OCI-LY1 (cell line): ENCODE results near the gene BCL2A1.

Experiments used
- H2AFZ ChIP-seq: fragments of 200-600 bp; sonication (generic), shearing (Covaris generic); 2 replicates; pipeline ENCODE4 v1.6.0; 2014; ENCODE audit warnings: antibody characterized with exemption, mild to moderate bottlenecking, low read length
- H3F3A ChIP-seq: fragments of 200-600 bp; sonication (generic), shearing (Covaris generic); 2 replicates; pipeline ENCODE4 v1.6.0; 2014; ENCODE audit warnings: mild to moderate bottlenecking, antibody characterized with exemption, low read length, moderate library complexity; ENCODE audit not compliant: insufficient read depth
- H3K27ac ChIP-seq: fragments of 200-600 bp; sonication (generic); 2 replicates; pipeline ENCODE4 v1.5.1; 2014; ENCODE audit warnings: low read length, mixed run types, mild to moderate bottlenecking, low read depth; ENCODE audit not compliant: poor library complexity, severe bottlenecking
- H3K27me3 ChIP-seq: fragments of 200-600 bp; sonication (generic); 2 replicates; pipeline ENCODE4 v1.6.0; 2014; ENCODE audit warnings: antibody characterized with exemption, mild to moderate bottlenecking, low read length, moderate library complexity; ENCODE audit not compliant: insufficient read depth
- H3K36me3 ChIP-seq: fragments of 200-600 bp; sonication (generic); 2 replicates; pipeline ENCODE4 v1.6.1; 2014; ENCODE audit warnings: mild to moderate bottlenecking, antibody characterized with exemption, low read length, moderate library complexity, mixed read lengths; ENCODE audit not compliant: insufficient read depth
- H3K4me1 ChIP-seq: fragments of 200-600 bp; sonication (generic); 2 replicates; pipeline ENCODE4 v1.5.1; 2014; ENCODE audit warnings: mild to moderate bottlenecking, low read length, moderate library complexity; ENCODE audit not compliant: insufficient read depth, severe bottlenecking
- H3K4me2 ChIP-seq: fragments of 200-600 bp; sonication (generic), shearing (Covaris generic); 2 replicates; pipeline ENCODE4 v1.6.1; 2014; ENCODE audit warnings: low read length
- H3K4me3 ChIP-seq: fragments of 200-600 bp; sonication (generic); 2 replicates; pipeline ENCODE4 v1.5.1; 2014; ENCODE audit warnings: low read length, low read depth, mild to moderate bottlenecking, mixed read lengths; ENCODE audit not compliant: poor library complexity, severe bottlenecking
- H3K79me2 ChIP-seq: fragments of 200-600 bp; shearing (Covaris generic); 2 replicates; pipeline ENCODE4 v1.6.1; 2016; ENCODE audit warnings: mixed run types, low read length, mixed read lengths; ENCODE audit not compliant: insufficient read depth
- H3K9ac ChIP-seq: fragments of 200-600 bp; sonication (generic), shearing (Covaris generic); 2 replicates; pipeline ENCODE4 v1.6.1; 2014; ENCODE audit warnings: mild to moderate bottlenecking, low read length, mixed read lengths
- H3K9me2 ChIP-seq: fragments of 200-600 bp; sonication (generic), shearing (Covaris generic); 2 replicates; pipeline ENCODE4 v1.6.1; 2014; ENCODE audit warnings: low read depth, mild to moderate bottlenecking, low read length, mixed read lengths
- H3K9me3 ChIP-seq: fragments of 200-600 bp; shearing (Covaris generic); 2 replicates; pipeline ENCODE4 v1.6.1; 2014; ENCODE audit warnings: low read length, mixed read lengths
- H4K20me1 ChIP-seq: fragments of 200-600 bp; sonication (generic), shearing (Covaris generic); 2 replicates; pipeline ENCODE4 v1.6.0; 2016; ENCODE audit warnings: mild to moderate bottlenecking, low read length; ENCODE audit not compliant: insufficient read depth
- CTCF ChIP-seq: fragments of 200-600 bp; sonication (generic), shearing (Covaris generic); IDR thresholded peaks from 2 replicates; pipeline ENCODE4 v1.5.1; 2017; ENCODE audit warnings: mild to moderate bottlenecking, antibody characterized with exemption, low read length, moderate library complexity, mixed read lengths
- EZH2 ChIP-seq: fragments of 200-600 bp; sonication (generic), shearing (Covaris generic); IDR thresholded peaks from 2 replicates; pipeline ENCODE4 v1.8.0; 2017; ENCODE audit warnings: borderline replicate concordance, mixed run types, mild to moderate bottlenecking, antibody characterized with exemption, low read length, moderate library complexity, mixed read lengths

Gene BCL2A1

GRCh38 chr15:79981831-79982455 lies 10.9 kb upstream of the BCL2A1 start:
- H3K9me3 ChIP-seq, result no peaks in the 10 kb centered on the region
- H3K27me3 ChIP-seq, result no peaks in the 10 kb centered on the region
- peak overlapping the region; percentile 62 for H3K27ac ChIP-seq
- no peaks in the 10 kb centered on the region for H3K36me3 ChIP-seq
- H4K20me1 ChIP-seq, result no peaks in the 10 kb centered on the region
- no peak for TF ChIP-seq EZH2
- TF ChIP-seq CTCF, result no peak
- peaks cover 11% of the 10 kb centered on the region for H3F3A ChIP-seq
- no peak overlapping the region for H2AFZ ChIP-seq
- H3K9ac ChIP-seq, result no peak overlapping the region
- H3K9me2 ChIP-seq, result no peaks in the 10 kb centered on the region
- peak overlapping the region; percentile 22; the same call in 1 of the 2 replicates for H3K4me2 ChIP-seq
- H3K4me1 ChIP-seq, result peaks cover 44% of the 10 kb centered on the region
- no peaks in the 10 kb centered on the region for H3K79me2 ChIP-seq
- H3K4me3 ChIP-seq, result no peak overlapping the region

GRCh38 chr15:79978655-79979514 lies 7.9 kb upstream of the BCL2A1 start:
- Histone ChIP-seq H3K4me2 (peak overlapping the region; percentile 46), H3K27me3 (no peaks in the 10 kb centered on the region)

GRCh38 chr15:79978260-79978654 lies 7.3 kb upstream of the BCL2A1 start:
- peak overlapping the region; percentile 32; the same call in 1 of the 2 replicates for H3K9ac ChIP-seq
- peaks cover 60% of the 10 kb centered on the region for H3K4me1 ChIP-seq
- peaks cover 11% of the 10 kb centered on the region for H3F3A ChIP-seq
- peak overlapping the region; percentile 96 for H3K27ac ChIP-seq
- TF ChIP-seq CTCF, result no peak
- H3K36me3 ChIP-seq, result no peaks in the 10 kb centered on the region
- H3K4me3 ChIP-seq, result peak overlapping the region; percentile 8
- H3K27me3 ChIP-seq, result no peaks in the 10 kb centered on the region
- H3K79me2 ChIP-seq, result no peaks in the 10 kb centered on the region
- no peaks in the 10 kb centered on the region for H3K9me2 ChIP-seq
- H3K9me3 ChIP-seq, result no peaks in the 10 kb centered on the region
- H4K20me1 ChIP-seq, result no peaks in the 10 kb centered on the region
- no peak overlapping the region for H2AFZ ChIP-seq
- H3K4me2 ChIP-seq, result peak overlapping the region; percentile 46

More at GRCh38 chr15:79978655-79979514, 7.9 kb upstream of the BCL2A1 start:
- no peaks in the 10 kb centered on the region for H3K9me2 ChIP-seq
- H2AFZ ChIP-seq, result no peak overlapping the region
- no peaks in the 10 kb centered on the region for H3K36me3 ChIP-seq
- H3K9me3 ChIP-seq, result no peaks in the 10 kb centered on the region
- H3K27ac ChIP-seq, result peak overlapping the region; percentile 96
- TF ChIP-seq CTCF, result no peak
- TF ChIP-seq EZH2, result no peak
- no peaks in the 10 kb centered on the region for H4K20me1 ChIP-seq
- H3K4me3 ChIP-seq, result peak overlapping the region; percentile 8
- no peaks in the 10 kb centered on the region for H3K79me2 ChIP-seq
- peak overlapping the region; percentile 32; the same call in 1 of the 2 replicates for H3K9ac ChIP-seq
- H3K4me1 ChIP-seq, result peaks cover 54% of the 10 kb centered on the region
- H3F3A ChIP-seq, result peaks cover 11% of the 10 kb centered on the region
